ENCODE measurements around the gene RXFP2. TPM values are rescaled to one million over a fixed set of nuclear protein-coding genes. Genes with fewer than 3 reads are reported as not detected.

The RXFP2 gene
- not detected for polyA plus RNA-seq (2013, experiment 1 of 2)
- not detected for polyA plus RNA-seq (2013, experiment 2 of 2)

GRCh38 chr13:31739226-31739625 is at the start of gene RXFP2:
Gene RXFP2, plus strand, starts transcription at chr13:31739526. Its CDS starts 87 bp downstream, at chr13:31739613.
- Histone ChIP-seq H3K79me1 (ENCODE audit: low read length) (no peaks in the 10 kb centered on the region), H2AK5ac (ENCODE audit: low read length) (no peak within 1 kb of the TSS), H2BK15ac (replicated peaks; ENCODE audit: low read depth) (no peak within 1 kb of the TSS), H3K4me3 (ENCODE audit: low read length) (no peak within 1 kb of the TSS), H4K5ac (ENCODE audit: low read length) (no peak within 1 kb of the TSS), H3K56ac (ENCODE audit: low read length) (no peak within 1 kb of the TSS), H3K4me1 (ENCODE audit: control insufficient read depth, low read depth, low read length) (no peaks in the 10 kb centered on the region), H3K4ac (ENCODE audit: low read depth, low read length) (no peak within 1 kb of the TSS), H2BK5ac (ENCODE audit: low read length) (no peak within 1 kb of the TSS), H3K23ac (ENCODE audit: low read length) (no peak within 1 kb of the TSS), H3K9ac (ENCODE audit: low read length) (no peak within 1 kb of the TSS), H3K79me2 (ENCODE audit: control insufficient read depth, insufficient read depth, low read length) (no peaks in the 10 kb centered on the region), H3K36me3 (ENCODE audit: control insufficient read depth, insufficient read depth, low read length) (no peaks in the 10 kb centered on the region), H3K18ac (ENCODE audit: low read length) (no peak within 1 kb of the TSS), H4K8ac (ENCODE audit: low read depth, low read length) (no peak within 1 kb of the TSS), H3K4me2 (ENCODE audit: low read length) (no peak within 1 kb of the TSS), H3K27me3 (ENCODE audit: insufficient read depth, low read length, poor library complexity) (no peaks in the 10 kb centered on the region), H2BK120ac (ENCODE audit: low read depth, low read length) (no peak within 1 kb of the TSS), H3K27ac (ENCODE audit: low read depth, low read length) (no peak within 1 kb of the TSS)
- WGBS (ENCODE audit: extremely low coverage, insufficient coverage, low lambda C conversion rate) = no CpG with 5 or more reads among the region's 2 CpGs
- DNase-seq = no peak

- H2BK15ac ChIP-seq (replicated peaks; ENCODE audit: low read depth) = no peak overlapping the region
- H3K79me1 ChIP-seq (ENCODE audit: low read length) = no peaks in the 10 kb centered on the region
- H3K27ac ChIP-seq (ENCODE audit: low read depth, low read length) = no peak overlapping the region
- H3K4ac ChIP-seq (ENCODE audit: low read depth, low read length) = no peak overlapping the region
- H2BK5ac ChIP-seq (ENCODE audit: low read length) = no peak overlapping the region
- H3K23ac ChIP-seq (ENCODE audit: low read length) = no peak overlapping the region
- H3K27me3 ChIP-seq (ENCODE audit: insufficient read depth, low read length, poor library complexity) = no peaks in the 10 kb centered on the region
- no peaks in the 10 kb centered on the region for H3K79me2 ChIP-seq (ENCODE audit: control insufficient read depth, insufficient read depth, low read length)
- DNase-seq = peak; percentile 2
- peaks cover 2% of the 10 kb centered on the region for H3K4me1 ChIP-seq (ENCODE audit: control insufficient read depth, low read depth, low read length)
- no peak overlapping the region for H3K9ac ChIP-seq (ENCODE audit: low read length)
- no peak overlapping the region for H3K18ac ChIP-seq (ENCODE audit: low read length)
- WGBS (ENCODE audit: extremely low coverage, insufficient coverage, low lambda C conversion rate) = no CpG with 5 or more reads among the region's 1 CpG
- H2AK5ac ChIP-seq (ENCODE audit: low read length) = no peak overlapping the region
- H3K56ac ChIP-seq (ENCODE audit: low read length) = no peak overlapping the region
- H2BK120ac ChIP-seq (ENCODE audit: low read depth, low read length) = no peak overlapping the region
- H4K5ac ChIP-seq (ENCODE audit: low read length) = no peak overlapping the region
- no peak overlapping the region for H3K4me3 ChIP-seq (ENCODE audit: low read length)
- H4K8ac ChIP-seq (ENCODE audit: low read depth, low read length) = no peak overlapping the region
- H3K4me2 ChIP-seq (ENCODE audit: low read length) = no peak overlapping the region
- no peaks in the 10 kb centered on the region for H3K36me3 ChIP-seq (ENCODE audit: control insufficient read depth, insufficient read depth, low read length)
Observed at GRCh38 chr13:31697290-31697689, 42.0 kb upstream of the RXFP2 start.

- Histone ChIP-seq H3K18ac (ENCODE audit: low read length) (peak overlapping the region; percentile 75), H4K5ac (ENCODE audit: low read length) (no peak overlapping the region), H2AK5ac (ENCODE audit: low read length) (no peak overlapping the region), H3K27ac (ENCODE audit: low read depth, low read length) (no peak overlapping the region), H3K79me2 (ENCODE audit: control insufficient read depth, insufficient read depth, low read length) (no peaks in the 10 kb centered on the region), H3K36me3 (ENCODE audit: control insufficient read depth, insufficient read depth, low read length) (no peaks in the 10 kb centered on the region), H3K23ac (ENCODE audit: low read length) (no peak overlapping the region), H4K8ac (ENCODE audit: low read depth, low read length) (no peak overlapping the region), H3K27me3 (ENCODE audit: insufficient read depth, low read length, poor library complexity) (no peaks in the 10 kb centered on the region), H2BK5ac (ENCODE audit: low read length) (no peak overlapping the region), H2BK120ac (ENCODE audit: low read depth, low read length) (no peak overlapping the region), H3K4me2 (ENCODE audit: low read length) (no peak overlapping the region), H3K9ac (ENCODE audit: low read length) (no peak overlapping the region), H3K4me3 (ENCODE audit: low read length) (no peak overlapping the region), H3K56ac (ENCODE audit: low read length) (no peak overlapping the region), H3K79me1 (ENCODE audit: low read length) (no peaks in the 10 kb centered on the region), H3K4me1 (ENCODE audit: control insufficient read depth, low read depth, low read length) (peaks cover 2% of the 10 kb centered on the region), H3K4ac (ENCODE audit: low read depth, low read length) (no peak overlapping the region), H2BK15ac (replicated peaks; ENCODE audit: low read depth) (no peak overlapping the region)
- WGBS (ENCODE audit: extremely low coverage, insufficient coverage, low lambda C conversion rate) = no CpG with 5 or more reads among the region's 3 CpGs
- peak; percentile 67 for DNase-seq
Observed at GRCh38 chr13:31699650-31700049, 39.7 kb upstream of the RXFP2 start.

GRCh38 chr13:31703780-31704179 is 35.5 kb upstream of the RXFP2 start:
- Histone ChIP-seq H2AK5ac (ENCODE audit: low read length) (no peak overlapping the region), H3K27me3 (ENCODE audit: insufficient read depth, low read length, poor library complexity) (no peaks in the 10 kb centered on the region)
- DNase-seq = no peak

GRCh38 chr13:31706105-31706504 is 33.2 kb upstream of the RXFP2 start:
- no peak overlapping the region for H3K4me2 ChIP-seq (ENCODE audit: low read length)
- no peaks in the 10 kb centered on the region for H3K4me1 ChIP-seq (ENCODE audit: control insufficient read depth, low read depth, low read length)
- H3K79me2 ChIP-seq (ENCODE audit: control insufficient read depth, insufficient read depth, low read length) = no peaks in the 10 kb centered on the region
- H3K23ac ChIP-seq (ENCODE audit: low read length) = no peak overlapping the region
- no peak overlapping the region for H2BK5ac ChIP-seq (ENCODE audit: low read length)
- no peak overlapping the region for H2BK120ac ChIP-seq (ENCODE audit: low read depth, low read length)
- no peak overlapping the region for H3K27ac ChIP-seq (ENCODE audit: low read depth, low read length)
- no peak overlapping the region for H3K18ac ChIP-seq (ENCODE audit: low read length)
- no peak overlapping the region for H4K5ac ChIP-seq (ENCODE audit: low read length)
- H2BK15ac ChIP-seq (replicated peaks; ENCODE audit: low read depth) = no peak overlapping the region
- no peak for DNase-seq
- H3K4ac ChIP-seq (ENCODE audit: low read depth, low read length) = no peak overlapping the region
- no peaks in the 10 kb centered on the region for H3K27me3 ChIP-seq (ENCODE audit: insufficient read depth, low read length, poor library complexity)
- no peak overlapping the region for H3K4me3 ChIP-seq (ENCODE audit: low read length)
- H2AK5ac ChIP-seq (ENCODE audit: low read length) = no peak overlapping the region
- no CpG with 5 or more reads among the region's 1 CpG for WGBS (ENCODE audit: extremely low coverage, insufficient coverage, low lambda C conversion rate)
- no peak overlapping the region for H4K8ac ChIP-seq (ENCODE audit: low read depth, low read length)
- no peak overlapping the region for H3K9ac ChIP-seq (ENCODE audit: low read length)
- no peak overlapping the region for H3K56ac ChIP-seq (ENCODE audit: low read length)
- no peaks in the 10 kb centered on the region for H3K36me3 ChIP-seq (ENCODE audit: control insufficient read depth, insufficient read depth, low read length)
- no peaks in the 10 kb centered on the region for H3K79me1 ChIP-seq (ENCODE audit: low read length)

More at GRCh38 chr13:31703780-31704179, 35.5 kb upstream of the RXFP2 start:
- no peak overlapping the region for H3K56ac ChIP-seq (ENCODE audit: low read length)
- H3K79me2 ChIP-seq (ENCODE audit: control insufficient read depth, insufficient read depth, low read length) = no peaks in the 10 kb centered on the region
- H2BK120ac ChIP-seq (ENCODE audit: low read depth, low read length) = no peak overlapping the region
- H3K9ac ChIP-seq (ENCODE audit: low read length) = no peak overlapping the region
- no peak overlapping the region for H4K8ac ChIP-seq (ENCODE audit: low read depth, low read length)
- H2BK15ac ChIP-seq (replicated peaks; ENCODE audit: low read depth) = no peak overlapping the region
- no peak overlapping the region for H3K4me3 ChIP-seq (ENCODE audit: low read length)
- no peak overlapping the region for H3K23ac ChIP-seq (ENCODE audit: low read length)
- H3K4me2 ChIP-seq (ENCODE audit: low read length) = no peak overlapping the region
- no peak overlapping the region for H3K27ac ChIP-seq (ENCODE audit: low read depth, low read length)
- no CpG with 5 or more reads among the region's 3 CpGs for WGBS (ENCODE audit: extremely low coverage, insufficient coverage, low lambda C conversion rate)
- no peaks in the 10 kb centered on the region for H3K79me1 ChIP-seq (ENCODE audit: low read length)
- no peak overlapping the region for H2BK5ac ChIP-seq (ENCODE audit: low read length)
- H3K4me1 ChIP-seq (ENCODE audit: control insufficient read depth, low read depth, low read length) = no peaks in the 10 kb centered on the region
- H4K5ac ChIP-seq (ENCODE audit: low read length) = no peak overlapping the region
- H3K4ac ChIP-seq (ENCODE audit: low read depth, low read length) = no peak overlapping the region
- no peaks in the 10 kb centered on the region for H3K36me3 ChIP-seq (ENCODE audit: control insufficient read depth, insufficient read depth, low read length)
- H3K18ac ChIP-seq (ENCODE audit: low read length) = no peak overlapping the region

- H3K27me3 ChIP-seq (ENCODE audit: insufficient read depth, low read length, poor library complexity) = no peaks in the 10 kb centered on the region
- H3K56ac ChIP-seq (ENCODE audit: low read length) = no peak overlapping the region
- H3K4me1 ChIP-seq (ENCODE audit: control insufficient read depth, low read depth, low read length) = no peaks in the 10 kb centered on the region
- no peak overlapping the region for H3K4ac ChIP-seq (ENCODE audit: low read depth, low read length)
- H2BK5ac ChIP-seq (ENCODE audit: low read length) = no peak overlapping the region
- H2BK15ac ChIP-seq (replicated peaks; ENCODE audit: low read depth) = no peak overlapping the region
- no peak overlapping the region for H3K9ac ChIP-seq (ENCODE audit: low read length)
- no peaks in the 10 kb centered on the region for H3K79me2 ChIP-seq (ENCODE audit: control insufficient read depth, insufficient read depth, low read length)
- no peak for DNase-seq
- H4K8ac ChIP-seq (ENCODE audit: low read depth, low read length) = no peak overlapping the region
- no peak overlapping the region for H3K4me3 ChIP-seq (ENCODE audit: low read length)
- no peak overlapping the region for H2BK120ac ChIP-seq (ENCODE audit: low read depth, low read length)
- H3K18ac ChIP-seq (ENCODE audit: low read length) = no peak overlapping the region
- no peak overlapping the region for H2AK5ac ChIP-seq (ENCODE audit: low read length)
- H3K36me3 ChIP-seq (ENCODE audit: control insufficient read depth, insufficient read depth, low read length) = no peaks in the 10 kb centered on the region
- H3K4me2 ChIP-seq (ENCODE audit: low read length) = no peak overlapping the region
- no peak overlapping the region for H3K27ac ChIP-seq (ENCODE audit: low read depth, low read length)
- no peaks in the 10 kb centered on the region for H3K79me1 ChIP-seq (ENCODE audit: low read length)
- no peak overlapping the region for H3K23ac ChIP-seq (ENCODE audit: low read length)
- H4K5ac ChIP-seq (ENCODE audit: low read length) = no peak overlapping the region
Observed at GRCh38 chr13:31717583-31717982, 21.7 kb upstream of the RXFP2 start.
